Upper lobe of left lung (tissue), 6 donors: ENCODE measurements around the gene DEPP1. TPM values are rescaled to one million over a fixed set of nuclear protein-coding genes. Genes with fewer than 3 reads are reported as not detected.

Experiments used
- ATAC-seq, 2 donors: fragments of 200-7000 bp; cut with Tn5 transposase; one replicate each; pipeline ENCODE4 v1.9.1; 2022; ENCODE audit warnings: mild to moderate bottlenecking in 2 of 2, moderate library complexity in 2 of 2; ENCODE audit not compliant: low FRiP score in 2 of 2
- DNase-seq, 2 donors: peaks; one replicate each; pipeline ENCODE4 v3.0.0-alpha.2; 2019 to 2020
- H3K27ac ChIP-seq, 4 donors: fragments of 200-600 bp; sonication (generic); one replicate each; pipeline ENCODE4 v1.5.1; 2016 to 2019
- H3K27me3 ChIP-seq, 4 donors: fragments of 200-600 bp; sonication (generic); one replicate each; pipeline ENCODE4 v1.5.1; 2017 to 2019
- H3K36me3 ChIP-seq, 4 donors: fragments of 200-600 bp; sonication (generic); one replicate each; pipeline ENCODE4 v1.5.1; 2016 to 2019
- H3K4me1 ChIP-seq, 4 donors: fragments of 200-600 bp; sonication (generic); one replicate each; pipeline ENCODE4 v1.5.1; 2018 to 2019
- H3K4me3 ChIP-seq, 4 donors: fragments of 200-600 bp; sonication (generic); one replicate each; pipeline ENCODE4 v1.5.1; 2017 to 2019; ENCODE audit warnings: mild to moderate bottlenecking in 2 of 4, moderate library complexity in 1 of 4
- H3K9me3 ChIP-seq, 4 donors: fragments of 200-600 bp; sonication (generic); one replicate each; pipeline ENCODE4 v1.5.1; 2018 to 2019
- EP300 ChIP-seq, 4 donors: sonication (generic); formaldehyde crosslinking; IDR thresholded peaks; one replicate each; pipeline ENCODE4 v1.5.1; 2017; ENCODE audit warnings: antibody characterized with exemption in 4 of 4, control low read depth in 2 of 4
- POLR2A ChIP-seq, 4 donors: fragments of 450-650 bp; IDR thresholded peaks; one replicate each; pipeline ENCODE4 v1.5.1; 2016 to 2017; ENCODE audit warnings: antibody characterized with exemption in 4 of 4, mild to moderate bottlenecking in 2 of 4
- POLR2AphosphoS5 ChIP-seq, 2 donors: sonication (generic); formaldehyde crosslinking; IDR thresholded peaks; one replicate each; pipeline ENCODE4 v1.5.1; 2017; ENCODE audit warnings: antibody characterized with exemption in 2 of 2
- WGBS, 2 donors: methylation state at CpG; one replicate each; pipeline ENCODE4 v1.1.5; 2017 to 2018; 5-methylcytosine and 5-hydroxymethylcytosine counted together
- total RNA-seq, 6 donors: library from RNA; depleted of rRNA in 4 of 6; stranded (reverse); fragments of >200 nt in 4 of 6; gene quantifications; one replicate each; pipeline versions ENCODE4 v1.1.0 to v1.2.1, GENCODE V29; 2016 to 2021
- TF ChIP-seq, protein P1 (sequence below), 6 experiments: fragments of 450-650 bp in 4 of 6; fragments of 200-600 bp in 2 of 6; sonication (generic) in 2 of 6; IDR thresholded peaks; one replicate each; pipeline ENCODE4 v1.5.1; 2016 to 2019; ENCODE audit warnings: antibody characterized with exemption in 6 of 6
- donor health status: DM: no; HTN: no; CAD: no; lungs with moderate emphysema.
- donor health status: DM: no; HTN: yes; CAD: no; lungs with severe emphysema.

Gene DEPP1
- total RNA-seq, 6 donors from 2014 or later, result 42.0 to 405 (median 95.6) TPM

DNA sequence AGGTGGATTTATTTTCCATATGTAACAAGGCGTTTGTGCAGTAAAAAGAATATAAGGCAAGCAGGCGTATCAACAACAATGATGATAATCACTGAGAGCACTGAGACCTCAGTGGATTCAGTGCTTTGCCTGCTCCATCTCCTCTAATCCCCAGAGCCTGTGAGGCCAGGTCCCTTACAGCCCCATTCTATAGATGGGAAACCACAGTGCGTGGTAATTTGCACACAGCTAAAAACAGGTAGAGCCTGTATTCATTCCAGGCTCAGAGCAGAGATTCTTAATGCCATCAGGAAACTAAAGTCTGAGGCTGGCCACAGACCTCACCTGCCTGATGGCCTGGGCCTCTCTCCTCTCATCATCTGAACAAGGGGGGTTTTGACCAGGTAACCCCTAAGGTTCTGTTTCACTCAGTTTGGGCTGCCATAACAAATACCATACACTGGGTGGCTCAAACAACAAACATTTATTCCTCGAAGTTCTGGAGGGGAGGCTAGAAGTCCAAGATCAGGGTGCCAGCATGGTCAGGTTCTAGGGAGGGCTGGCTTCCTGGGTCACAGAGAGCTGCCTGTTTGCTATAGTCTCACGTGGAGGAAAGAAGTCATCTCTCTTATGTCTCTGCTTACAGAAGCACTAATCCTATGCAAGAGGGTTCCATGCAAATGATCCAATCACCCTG, 29.3 kb downstream of the DEPP1 start:
- TF ChIP-seq, protein P1, sequence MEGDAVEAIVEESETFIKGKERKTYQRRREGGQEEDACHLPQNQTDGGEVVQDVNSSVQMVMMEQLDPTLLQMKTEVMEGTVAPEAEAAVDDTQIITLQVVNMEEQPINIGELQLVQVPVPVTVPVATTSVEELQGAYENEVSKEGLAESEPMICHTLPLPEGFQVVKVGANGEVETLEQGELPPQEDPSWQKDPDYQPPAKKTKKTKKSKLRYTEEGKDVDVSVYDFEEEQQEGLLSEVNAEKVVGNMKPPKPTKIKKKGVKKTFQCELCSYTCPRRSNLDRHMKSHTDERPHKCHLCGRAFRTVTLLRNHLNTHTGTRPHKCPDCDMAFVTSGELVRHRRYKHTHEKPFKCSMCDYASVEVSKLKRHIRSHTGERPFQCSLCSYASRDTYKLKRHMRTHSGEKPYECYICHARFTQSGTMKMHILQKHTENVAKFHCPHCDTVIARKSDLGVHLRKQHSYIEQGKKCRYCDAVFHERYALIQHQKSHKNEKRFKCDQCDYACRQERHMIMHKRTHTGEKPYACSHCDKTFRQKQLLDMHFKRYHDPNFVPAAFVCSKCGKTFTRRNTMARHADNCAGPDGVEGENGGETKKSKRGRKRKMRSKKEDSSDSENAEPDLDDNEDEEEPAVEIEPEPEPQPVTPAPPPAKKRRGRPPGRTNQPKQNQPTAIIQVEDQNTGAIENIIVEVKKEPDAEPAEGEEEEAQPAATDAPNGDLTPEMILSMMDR (IDR thresholded peaks at IDR 0.05), result no peak
- no peak for TF ChIP-seq POLR2A (IDR thresholded peaks at IDR 0.05)
- TF ChIP-seq EP300 (IDR thresholded peaks at IDR 0.05), result no peak
- TF ChIP-seq POLR2AphosphoS5 (IDR thresholded peaks at IDR 0.05), result no peak
- peaks cover 10 to 30% (median 14%) of the 10 kb centered on the region in 4 donors for H3K4me1 ChIP-seq
- no peak for DNase-seq
- H3K27me3 ChIP-seq, result no peaks in the 10 kb centered on the region
- 74 to 78% methylated on average over 5 of the region's 5 CpGs for WGBS, 2 donors
- H3K4me3 ChIP-seq, result no peak overlapping the region
- no peak for ATAC-seq
- peaks cover 0 to 2% (median 0%) of the 10 kb centered on the region in 4 donors for H3K9me3 ChIP-seq
- H3K27ac ChIP-seq, result no peak overlapping the region
- H3K36me3 ChIP-seq, result peaks cover 0 to 2% (median 0%) of the 10 kb centered on the region in 4 donors

DNA sequence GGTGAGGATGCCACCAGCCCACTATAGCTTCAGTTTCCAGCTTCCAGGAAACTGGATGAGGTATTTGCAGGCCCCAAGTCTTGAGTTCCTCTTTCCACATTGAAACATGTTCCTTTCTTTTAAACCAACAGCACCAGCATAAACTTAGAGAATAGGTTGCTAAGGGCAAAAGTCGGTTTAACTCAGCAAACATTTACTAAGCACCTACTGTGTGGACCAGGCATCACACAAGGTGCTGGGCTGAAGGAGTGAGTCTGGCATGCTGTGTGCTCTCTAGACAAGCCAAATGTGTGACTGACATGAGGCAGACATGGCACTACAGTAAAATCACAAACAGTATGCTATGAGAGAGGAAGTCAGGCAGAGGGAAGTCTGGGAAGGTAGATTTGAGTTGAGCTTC, 30.0 kb downstream of the DEPP1 start:
- TF ChIP-seq POLR2A (IDR thresholded peaks at IDR 0.05), result no peak
- TF ChIP-seq POLR2AphosphoS5 (IDR thresholded peaks at IDR 0.05), result no peak
- TF ChIP-seq EP300 (IDR thresholded peaks at IDR 0.05), result no peak
- TF ChIP-seq, protein P1 (IDR thresholded peaks at IDR 0.05), result no peak
- DNase-seq (no peak), ATAC-seq (peak in 1 of 2 donors; percentile 27)
- Histone ChIP-seq H3K27me3 (no peaks in the 10 kb centered on the region), H3K4me3 (no peak overlapping the region), H3K27ac (peak overlapping the region in 1 of 4 donors; percentile 39), H3K4me1 (peaks cover 10 to 30% (median 14%) of the 10 kb centered on the region in 4 donors), H3K36me3 (no peaks in the 10 kb centered on the region), H3K9me3 (peaks cover 0 to 3% (median 0%) of the 10 kb centered on the region in 4 donors)
- WGBS, 2 donors, result 55 to 76% methylated on average over 1 of the region's 1 CpG

DNA sequence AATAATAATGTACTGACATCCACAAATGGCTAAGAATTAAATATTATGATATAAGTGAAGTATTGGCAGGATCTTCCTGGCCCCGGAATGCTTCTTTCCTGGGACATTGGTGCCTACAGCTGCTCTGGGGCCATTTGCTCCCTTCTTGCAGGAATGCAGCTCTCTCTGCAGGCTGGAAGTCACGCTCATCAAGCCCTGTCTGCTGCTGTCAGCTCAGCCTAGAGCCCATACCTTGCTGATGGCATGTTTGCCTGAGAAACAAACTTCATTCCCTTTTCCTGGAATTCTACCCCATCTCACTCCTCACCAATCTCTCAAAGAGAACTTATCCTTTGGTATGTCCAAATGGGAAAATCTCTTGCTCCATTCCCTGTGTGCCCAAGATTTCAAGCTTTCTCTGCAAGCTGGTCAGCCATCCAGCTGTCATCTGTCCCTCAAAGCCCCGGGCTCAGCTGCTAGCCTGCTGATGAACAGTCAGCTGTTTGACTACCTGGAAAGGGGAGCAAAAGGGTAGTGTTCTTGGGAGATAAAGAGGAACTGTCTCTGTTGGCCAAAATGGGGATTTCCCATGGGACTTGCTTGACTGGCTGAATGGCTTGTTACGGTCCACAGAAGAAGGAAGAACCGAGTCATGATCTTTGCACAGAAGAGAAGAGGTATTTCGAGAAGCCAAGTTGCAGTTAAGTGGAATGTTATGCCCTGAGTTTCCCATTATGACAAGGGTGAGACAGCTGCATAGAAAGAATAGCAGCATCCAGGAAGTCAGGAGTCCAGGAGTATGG, 31.0 kb downstream of the DEPP1 start:
- no peaks in the 10 kb centered on the region for H3K36me3 ChIP-seq
- no peak for TF ChIP-seq POLR2A (IDR thresholded peaks at IDR 0.05)
- no peak for TF ChIP-seq EP300 (IDR thresholded peaks at IDR 0.05)
- TF ChIP-seq POLR2AphosphoS5 (IDR thresholded peaks at IDR 0.05), result peak in 1 of 2 donors; percentile 15
- TF ChIP-seq, protein P1 (IDR thresholded peaks at IDR 0.05), result no peak
- H3K9me3 ChIP-seq, result peaks cover 0 to 3% (median 0%) of the 10 kb centered on the region in 4 donors
- 61 to 80% methylated on average over 6 of the region's 6 CpGs for WGBS, 2 donors
- DNase-seq (peak in 1 of 2 donors; percentile 13), ATAC-seq (peak in 1 of 2 donors; percentile 51)
- H3K4me3 ChIP-seq, result no peak overlapping the region
- H3K27me3 ChIP-seq, result no peaks in the 10 kb centered on the region
- peak overlapping the region in 2 of 4 donors; percentile 10 to 39 for H3K27ac ChIP-seq
- peaks cover 10 to 30% (median 13%) of the 10 kb centered on the region in 4 donors for H3K4me1 ChIP-seq

DNA sequence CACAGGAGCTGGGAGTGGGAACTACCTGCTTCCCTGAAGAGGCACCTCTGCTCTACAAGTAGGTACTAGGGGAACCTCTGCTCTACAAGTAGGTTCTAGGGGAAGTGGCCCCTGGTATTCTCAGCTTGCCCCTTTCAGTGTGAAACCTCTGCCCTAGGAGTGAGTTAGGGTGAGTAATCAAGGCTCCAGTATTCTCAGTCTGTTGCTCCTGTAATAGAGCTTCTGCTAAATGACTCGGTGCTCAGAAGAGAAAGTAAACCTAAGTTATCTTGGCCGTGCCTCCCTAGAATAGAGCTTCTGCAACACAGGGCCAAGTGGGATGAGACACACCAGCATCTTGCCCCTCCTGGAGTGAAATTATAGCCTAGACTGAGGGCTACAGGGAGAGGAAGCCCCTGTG, 32.4 kb downstream of the DEPP1 start:
- DNase-seq, result peak in 1 of 2 donors; percentile 9
- peak in 1 of 2 donors; percentile 24 for ATAC-seq
- H3K27ac ChIP-seq, result peak overlapping the region in 3 of 4 donors; percentile 13 to 39 (median 16)

More for the DNA sequence above, 32.4 kb downstream of the DEPP1 start:
- no peaks in the 10 kb centered on the region for H3K27me3 ChIP-seq
- no peak for TF ChIP-seq POLR2AphosphoS5 (IDR thresholded peaks at IDR 0.05)
- TF ChIP-seq POLR2A (IDR thresholded peaks at IDR 0.05), result no peak
- TF ChIP-seq EP300 (IDR thresholded peaks at IDR 0.05), result no peak
- TF ChIP-seq, protein P1 (IDR thresholded peaks at IDR 0.05), result no peak
- 33 to 80% methylated on average over 1 to 2 of the region's 2 CpGs for WGBS, 2 donors
- no peak overlapping the region for H3K4me3 ChIP-seq
- no peaks in the 10 kb centered on the region for H3K36me3 ChIP-seq
- H3K4me1 ChIP-seq, result peaks cover 10 to 30% (median 13%) of the 10 kb centered on the region in 4 donors
- peaks cover 0 to 3% (median 0%) of the 10 kb centered on the region in 4 donors for H3K9me3 ChIP-seq
